Endothelial cell of umbilical vein (primary cell): ENCODE measurements around the gene PRR36. TPM values are rescaled to one million over a fixed set of nuclear protein-coding genes. Genes with fewer than 3 reads are reported as not detected.

Experiments
- BruUV-seq: library from RNA; stranded (reverse); fragments of 400-500 nt; replicated peaks from 2 replicates; lab custom pipeline; 2021; lab: Mats Ljungman, UMichigan
- CTCF ChIA-PET: fragments of 300-600, 350-600 bp; sonication (Branson Sonifier 250); formaldehyde crosslinking; loops from one replicate; lab custom pipeline; 2021; ENCODE audit warnings: antibody characterized with exemption, inconsistent platforms; lab: Charles Lee
- POLR2A ChIA-PET: fragments of 300-600, 350-600 bp; sonication (Branson Sonifier 250); formaldehyde crosslinking; loops from one replicate; lab custom pipeline; 2021; ENCODE audit warnings: antibody characterized with exemption, inconsistent platforms; lab: Charles Lee
- DNase-seq: peaks from one replicate; pipeline ENCODE4 v3.0.0-alpha.2; 2011; ENCODE audit warnings: low read depth, low spot score
- FAIRE-seq: peaks from 2 replicates; lab custom pipeline; 2011; peaks lifted over from hg19 to GRCh38; lab: Jason Lieb, UNC
- H2AFZ ChIP-seq: 2 replicates; pipeline ENCODE4 v1.6.0; 2012; ENCODE audit warnings: low read depth, low read length, control low read depth, inconsistent platforms
- H3K27ac ChIP-seq: 2 replicates; pipeline ENCODE4 v1.5.1; 2011; ENCODE audit warnings: low read depth, mild to moderate bottlenecking, control low read depth, low read length, moderate library complexity; ENCODE audit not compliant: insufficient read depth
- H3K27me3 ChIP-seq, 2 experiments: 2 replicates each; pipeline versions ENCODE4 v1.6.0 to v1.6.1; 2011; ENCODE audit warnings: low read length in 2 of 2, mixed read lengths in 1 of 2; ENCODE audit not compliant: control insufficient read depth in 2 of 2, insufficient read depth in 2 of 2
- H3K36me3 ChIP-seq, 2 experiments: 2 replicates in 1 of 2; 3 replicates in 1 of 2; pipeline ENCODE4 v1.5.1; 2011; ENCODE audit warnings: low read length in 2 of 2, mild to moderate bottlenecking in 1 of 2, moderate library complexity in 1 of 2; ENCODE audit not compliant: control insufficient read depth in 2 of 2, insufficient read depth in 2 of 2; ENCODE audit errors: extremely low read depth in 1 of 2
- H3K4me1 ChIP-seq: 3 replicates; pipeline ENCODE4 v1.5.1; 2011; ENCODE audit warnings: mild to moderate bottlenecking, low read length; ENCODE audit not compliant: control insufficient read depth, insufficient read depth; ENCODE audit errors: extremely low read depth
- H3K4me2 ChIP-seq: 2 replicates; pipeline ENCODE4 v1.6.1; 2011; ENCODE audit warnings: low read length, control low read depth, mixed read lengths; ENCODE audit not compliant: insufficient read depth
- H3K4me3 ChIP-seq, 3 experiments: fragments of 200-600 bp in 1 of 3; sonication (generic), shearing (Covaris generic) in 1 of 3; replicated peaks in 1 of 3; 2 replicates each; pipeline ENCODE4 v1.5.1; 2011 to 2016; ENCODE audit warnings: control low read depth in 3 of 3, low read length in 3 of 3, mild to moderate bottlenecking in 2 of 3, inconsistent platforms in 1 of 3, low read depth in 1 of 3, moderate library complexity in 1 of 3; ENCODE audit not compliant: insufficient read depth in 1 of 3
- H3K79me2 ChIP-seq: 2 replicates; pipeline ENCODE4 v1.6.0; 2012; ENCODE audit warnings: low read length, inconsistent platforms; ENCODE audit not compliant: control insufficient read depth, insufficient read depth
- H3K9ac ChIP-seq: replicated peaks from 2 replicates; pipeline ENCODE3; 2011; ENCODE audit warnings: low read length, control low read depth; ENCODE audit not compliant: insufficient read depth; ENCODE audit errors: extremely low read depth
- H3K9me1 ChIP-seq: replicated peaks from 3 replicates; pipeline ENCODE4 v1.6.0; 2011; ENCODE audit warnings: mild to moderate bottlenecking, low read length; ENCODE audit not compliant: control insufficient read depth, insufficient read depth; ENCODE audit errors: extremely low read depth
- H3K9me3 ChIP-seq: replicated peaks from 2 replicates; pipeline ENCODE4 v1.5.1; 2012; ENCODE audit warnings: low read length, inconsistent platforms; ENCODE audit not compliant: control insufficient read depth, insufficient read depth
- H4K20me1 ChIP-seq: replicated peaks from 2 replicates; pipeline ENCODE3; 2011; ENCODE audit warnings: mild to moderate bottlenecking, low read length; ENCODE audit not compliant: control insufficient read depth, insufficient read depth; ENCODE audit errors: extremely low read depth
- EZH2 ChIP-seq: IDR thresholded peaks from 2 replicates; pipeline ENCODE4 v1.6.1; 2012; ENCODE audit warnings: borderline replicate concordance, low read depth, mild to moderate bottlenecking, moderate library complexity, low read length, inconsistent platforms; ENCODE audit not compliant: severe bottlenecking
- FOS ChIP-seq: IDR thresholded peaks from 2 replicates; pipeline ENCODE4 v1.6.1; 2011; ENCODE audit warnings: mild to moderate bottlenecking, low read length, moderate library complexity, borderline replicate concordance; ENCODE audit not compliant: insufficient read depth
- GATA2 ChIP-seq: IDR thresholded peaks from 2 replicates; pipeline ENCODE4 v1.7.0; 2011; ENCODE audit warnings: low read depth, mild to moderate bottlenecking, moderate library complexity, mixed read lengths, low read length; ENCODE audit not compliant: insufficient read length, insufficient read depth
- JUN ChIP-seq: IDR thresholded peaks from 2 replicates; pipeline ENCODE4 v1.6.1; 2011; ENCODE audit warnings: borderline replicate concordance, low read depth; ENCODE audit not compliant: insufficient read length, insufficient read depth
- MYC ChIP-seq: IDR thresholded peaks from one replicate; pipeline ENCODE4 v1.6.1; 2011; ENCODE audit warnings: mild to moderate bottlenecking, low read depth, low read length
- POLR2A ChIP-seq: IDR thresholded peaks from 2 replicates; pipeline ENCODE4 v1.6.1; 2012; ENCODE audit warnings: low read depth, mild to moderate bottlenecking, control low read depth, low read length
- POLR2AphosphoS5 ChIP-seq: IDR thresholded peaks from 2 replicates; pipeline ENCODE4 v1.6.1; 2012; ENCODE audit warnings: low read depth, mild to moderate bottlenecking, control low read depth, low read length, moderate library complexity; ENCODE audit not compliant: insufficient read depth
- dilution Hi-C: fragments of 300-500 bp; cut with MboI; formaldehyde crosslinking; loops from one replicate; pipeline ENCODE4 v1.15.0; 2019; ENCODE audit warnings: low sequenced_read_pairs; ENCODE audit not compliant: extremely low pct_ligation_motif_present
- intact Hi-C: fragments of 100-400 bp; cut with micrococcal nuclease; formaldehyde crosslinking; loops from one replicate; pipeline ENCODE4 v1.10.0; 2022
- polyA plus RNA-seq, 4 experiments: library from polyadenylated mRNA; depleted of rRNA in 3 of 4; stranded (reverse) in 3 of 4; unstranded in 1 of 4; fragments of >200 nt; gene quantifications; 2 replicates each; pipeline versions ENCODE4 v1.2.1 to v1.2.3, GENCODE V29; 2011 to 2012; ENCODE audit warnings: missing spikeins in 1 of 4
- total RNA-seq: library from RNA; stranded (reverse); gene quantifications from 2 replicates; pipeline ENCODE4 v1.2.3, GENCODE V29; 2021
- TF ChIP-seq, protein P1 (sequence below): IDR thresholded peaks from 2 replicates; pipeline ENCODE4 v1.6.1; 2011; ENCODE audit not compliant: insufficient read depth, insufficient read length
- TF ChIP-seq, protein P2 (sequence below), 2 donors: IDR thresholded peaks; 1 replicate in 1 of 2; 2 replicates in 1 of 2; pipeline ENCODE4 v1.5.1; 2011; ENCODE audit warnings: low read length in 2 of 2, mild to moderate bottlenecking in 2 of 2, moderate library complexity in 2 of 2, control low read depth in 1 of 2, inconsistent platforms in 1 of 2, low read depth in 1 of 2; ENCODE audit not compliant: insufficient read depth in 1 of 2; ENCODE audit errors: extremely low read depth in 1 of 2

Gene PRR36
- total and polyA plus RNA-seq, 2 donors (not counting 3 experiments of a cell fraction or from before 2014, with no cell fraction given): not detected

DNA sequence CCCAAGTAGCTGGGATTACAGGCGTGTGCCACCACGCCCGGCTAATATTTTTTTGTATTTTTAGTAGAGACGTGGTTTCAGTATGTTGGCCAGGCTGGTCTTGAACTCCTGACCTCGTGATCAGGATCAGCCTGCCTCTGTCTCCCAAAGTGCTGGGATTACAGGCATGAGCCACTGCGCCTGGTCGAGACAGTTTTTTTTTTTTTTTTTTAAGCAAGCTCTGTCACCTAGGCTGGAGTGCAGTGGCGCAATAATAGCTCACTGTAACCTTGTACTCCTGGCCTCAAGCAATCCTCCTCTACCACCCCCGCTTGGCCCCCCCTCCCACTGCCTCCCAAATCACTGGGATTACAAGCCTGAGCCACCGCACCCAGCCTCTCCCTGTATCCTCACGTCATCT, 23.1 kb upstream of the PRR36 start:
- ChIA-PET POLR2A (no interaction called here), CTCF (interaction anchor here (0.6 to 2.0 kb wide), 2 partner anchors 23 to 28 kb away, joined by 5 to 9 read pairs; partner anchors contain the start of gene SNAPC2)
- FAIRE-seq (no peak), DNase-seq (no peak)
- no peak overlapping the region for H3K4me2 ChIP-seq
- intact Hi-C loops: no loop called here
- dilution Hi-C loops: no loop called here
- no peak for TF ChIP-seq POLR2AphosphoS5
- TF ChIP-seq JUN: no peak
- no peak for TF ChIP-seq EZH2
- TF ChIP-seq, protein P1, sequence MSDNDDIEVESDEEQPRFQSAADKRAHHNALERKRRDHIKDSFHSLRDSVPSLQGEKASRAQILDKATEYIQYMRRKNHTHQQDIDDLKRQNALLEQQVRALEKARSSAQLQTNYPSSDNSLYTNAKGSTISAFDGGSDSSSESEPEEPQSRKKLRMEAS: no peak
- TF ChIP-seq GATA2: no peak
- TF ChIP-seq POLR2A: no peak
- TF ChIP-seq, protein P2, sequence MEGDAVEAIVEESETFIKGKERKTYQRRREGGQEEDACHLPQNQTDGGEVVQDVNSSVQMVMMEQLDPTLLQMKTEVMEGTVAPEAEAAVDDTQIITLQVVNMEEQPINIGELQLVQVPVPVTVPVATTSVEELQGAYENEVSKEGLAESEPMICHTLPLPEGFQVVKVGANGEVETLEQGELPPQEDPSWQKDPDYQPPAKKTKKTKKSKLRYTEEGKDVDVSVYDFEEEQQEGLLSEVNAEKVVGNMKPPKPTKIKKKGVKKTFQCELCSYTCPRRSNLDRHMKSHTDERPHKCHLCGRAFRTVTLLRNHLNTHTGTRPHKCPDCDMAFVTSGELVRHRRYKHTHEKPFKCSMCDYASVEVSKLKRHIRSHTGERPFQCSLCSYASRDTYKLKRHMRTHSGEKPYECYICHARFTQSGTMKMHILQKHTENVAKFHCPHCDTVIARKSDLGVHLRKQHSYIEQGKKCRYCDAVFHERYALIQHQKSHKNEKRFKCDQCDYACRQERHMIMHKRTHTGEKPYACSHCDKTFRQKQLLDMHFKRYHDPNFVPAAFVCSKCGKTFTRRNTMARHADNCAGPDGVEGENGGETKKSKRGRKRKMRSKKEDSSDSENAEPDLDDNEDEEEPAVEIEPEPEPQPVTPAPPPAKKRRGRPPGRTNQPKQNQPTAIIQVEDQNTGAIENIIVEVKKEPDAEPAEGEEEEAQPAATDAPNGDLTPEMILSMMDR (IDR thresholded peaks at IDR 0.05; ENCODE audit: extremely low read depth in 1 of 2, insufficient read depth in 1 of 2, low read depth in 1 of 2, low read length in 2 of 2): no peak
- no peak for TF ChIP-seq FOS
- no peak for TF ChIP-seq MYC
- no peaks in the 10 kb centered on the region for H3K9me1 ChIP-seq
- no peaks in the 10 kb centered on the region for H3K4me1 ChIP-seq
- no TSS peak for BruUV-seq
- H3K27ac ChIP-seq: no peak overlapping the region
- no peak overlapping the region for H3K4me3 ChIP-seq
- no peaks in the 10 kb centered on the region for H3K9me3 ChIP-seq
- H4K20me1 ChIP-seq: no peaks in the 10 kb centered on the region
- H3K36me3 ChIP-seq: no peaks in the 10 kb centered on the region
- H2AFZ ChIP-seq: no peak overlapping the region
- H3K9ac ChIP-seq: no peak overlapping the region
- no peaks in the 10 kb centered on the region for H3K79me2 ChIP-seq
- H3K27me3 ChIP-seq: no peaks in the 10 kb centered on the region
